Cardiac septum (tissue), 1 donor: ENCODE data around the gene ITPK1. TPM values are rescaled to one million over a fixed set of nuclear protein-coding genes. Genes with fewer than 3 reads are reported as not detected.

Experiments used
- DNase-seq: peaks from one replicate; pipeline ENCODE4 v3.0.0-alpha.2; 2020; ENCODE audit warnings: low spot score
- intact Hi-C: fragments of 100-400 bp; cut with DNase I; formaldehyde crosslinking; loops from one replicate; pipeline ENCODE4 v1.14.0; 2022
- total RNA-seq: library from RNA; stranded (reverse); fragmentation: NEBNext Ultra II Directional; extraction: Animal tissue kit (Norgen Biotek cat#: 25700); gene quantifications from one replicate; pipeline ENCODE4 v1.2.1, GENCODE V29; 2021
- donor health status: DM: no; HTN: no; CAD: no.

ITPK1 gene
- total RNA-seq, 1 donor from 2014 or later = 77.1 TPM

GRCh38 chr14:92903359-92903758, 212.4 kb downstream of the ITPK1 start:
- DNase-seq = no peak
- intact Hi-C loops = no loop called here

- no peak for DNase-seq
- intact Hi-C loops = no loop called here
Measured at GRCh38 chr14:92902726-92903125, 213.0 kb downstream of the ITPK1 start.

GRCh38 chr14:92902191-92902590, 213.5 kb downstream of the ITPK1 start:
- intact Hi-C loops = no loop called here
- DNase-seq = no peak

GRCh38 chr14:92900660-92901059, 215.1 kb downstream of the ITPK1 start:
- intact Hi-C loops = no loop called here
- DNase-seq = no peak

- intact Hi-C loops = no loop called here
- DNase-seq = no peak
Measured at GRCh38 chr14:92898566-92899131, 217.1 kb downstream of the ITPK1 start.

GRCh38 chr14:92897922-92898565, 217.7 kb downstream of the ITPK1 start:
- no peak for DNase-seq
- intact Hi-C loops = no loop called here

- no peak for DNase-seq
- intact Hi-C loops = no loop called here
Measured at GRCh38 chr14:92895352-92895878, 220.3 kb downstream of the ITPK1 start.

GRCh38 chr14:92892589-92892988, 223.1 kb downstream of the ITPK1 start:
- no peak for DNase-seq
- intact Hi-C loops = no loop called here

- intact Hi-C loops = no loop called here
- DNase-seq = no peak
Measured at GRCh38 chr14:92890830-92891588, 224.7 kb downstream of the ITPK1 start.

GRCh38 chr14:92888896-92889295, 226.8 kb downstream of the ITPK1 start:
- no peak for DNase-seq
- intact Hi-C loops = no loop called here

- intact Hi-C loops = no loop called here
- DNase-seq = no peak
Measured at GRCh38 chr14:92887157-92887556, 228.6 kb downstream of the ITPK1 start.

Other genes starting within 250 kb of the ITPK1 start
- not detected for gene CHGA, start 192.8 kb downstream of the ITPK1 start, total RNA-seq
- gene MOAP1, start 69.0 kb upstream of the ITPK1 start, total RNA-seq = 58.1 TPM
- gene LYSET, start 69.4 kb upstream of the ITPK1 start, total RNA-seq = 17.3 TPM
- gene GON7, start 91.1 kb upstream of the ITPK1 start, total RNA-seq = 11.8 TPM
- 25.2 TPM for gene UBR7, start 91.3 kb upstream of the ITPK1 start, total RNA-seq
- gene BTBD7, start 217.1 kb upstream of the ITPK1 start, total RNA-seq = 27.7 TPM
- 0.67 TPM for gene COX8C, start 231.3 kb upstream of the ITPK1 start, total RNA-seq